ENCODE results near the gene OR6K2.

Gene OR6K2

DNA sequence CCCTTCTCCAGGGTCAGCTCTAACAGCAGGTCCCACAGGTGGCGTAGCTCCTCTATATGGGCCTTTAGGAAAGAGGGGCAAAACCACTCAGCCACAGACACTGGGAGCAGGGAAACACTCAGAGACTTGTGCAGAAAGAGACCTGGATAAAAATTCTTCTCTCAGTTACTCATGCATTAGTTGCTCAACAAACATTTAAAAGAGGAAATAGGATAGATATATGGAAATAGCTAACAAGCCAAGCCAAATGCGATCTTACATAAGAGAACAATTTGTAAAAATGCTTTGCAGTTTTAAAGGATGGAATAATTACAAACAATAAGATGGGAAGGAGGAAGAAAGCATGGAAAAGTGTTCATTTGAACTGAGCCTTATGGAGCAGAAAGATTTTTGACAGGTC, 18.8 kb downstream of the OR6K2 start:
- no peak for DNase-seq

DNA sequence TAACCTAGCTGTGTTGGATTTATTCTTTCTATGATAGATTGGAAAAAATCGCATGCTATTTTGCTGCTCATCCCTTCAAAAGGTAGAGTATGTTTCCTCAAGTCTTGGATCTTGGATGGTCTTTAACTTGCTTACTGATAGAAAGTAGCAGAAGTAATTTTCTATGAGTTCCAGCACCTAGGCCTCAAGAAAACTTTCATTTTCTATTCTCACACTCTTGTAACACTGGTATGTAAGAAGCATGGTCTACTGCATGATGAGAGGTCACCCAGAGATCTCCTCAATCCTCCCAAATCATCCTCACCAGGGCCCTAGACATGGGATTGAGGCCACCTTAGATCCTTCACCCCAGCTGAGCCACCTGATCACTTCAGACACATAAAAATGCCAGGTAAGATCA, 21.2 kb downstream of the OR6K2 start:
- DNase-seq: no peak

DNA sequence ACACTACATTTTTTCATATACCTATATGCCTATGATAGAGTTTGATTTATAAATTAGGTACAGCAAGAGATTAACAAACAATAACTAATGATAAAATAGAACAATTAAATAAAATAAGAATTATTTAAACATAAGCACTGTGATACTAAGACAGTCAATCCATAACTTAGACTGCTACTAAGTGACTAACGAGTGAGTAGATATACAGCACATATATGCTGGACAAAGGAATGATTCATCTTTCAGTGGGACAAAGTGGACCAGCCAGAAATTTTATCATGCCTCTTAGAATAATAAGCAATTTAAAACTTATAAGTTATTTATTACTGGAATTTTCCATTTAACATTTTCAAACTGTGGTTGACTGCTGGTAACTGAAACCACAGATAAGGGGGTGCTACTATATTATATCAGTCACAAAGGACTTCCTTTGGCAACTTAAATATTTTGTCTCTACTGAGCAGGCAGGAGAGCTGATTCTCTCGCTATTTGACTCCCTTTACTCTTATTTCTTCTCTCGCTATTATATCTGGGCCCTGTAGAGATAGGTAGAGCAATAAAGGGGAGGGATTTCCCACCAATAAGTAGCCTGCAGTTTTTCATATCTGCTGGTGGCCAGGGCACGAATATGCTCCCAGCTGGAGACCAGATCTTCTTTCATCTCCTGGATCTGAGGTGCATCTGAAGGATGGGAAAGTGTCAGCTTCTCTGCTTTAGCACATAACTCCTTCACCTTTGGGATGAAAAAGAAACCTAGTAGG, 24.7 kb downstream of the OR6K2 start:
- no peak for DNase-seq

DNA sequence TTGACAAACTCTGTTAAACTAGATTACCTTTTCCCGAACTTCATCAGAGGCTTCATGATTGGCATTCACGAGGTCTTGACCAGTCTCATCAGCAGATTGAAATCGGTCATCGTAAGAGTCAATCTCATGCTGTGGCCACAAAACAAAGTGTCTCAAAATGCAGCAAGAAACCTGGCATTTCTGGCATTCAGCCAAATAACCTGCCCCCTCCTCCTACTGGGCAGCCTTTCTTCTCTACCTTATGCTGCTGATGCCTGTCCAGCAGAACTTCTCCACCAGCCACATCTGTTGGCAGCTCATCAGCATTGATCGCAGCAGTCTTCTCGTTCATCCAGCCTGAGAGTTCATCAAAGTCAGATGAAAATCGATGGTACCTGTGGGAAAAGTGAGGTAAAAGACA, 26.1 kb downstream of the OR6K2 start:
- DNase-seq: no peak

DNA sequence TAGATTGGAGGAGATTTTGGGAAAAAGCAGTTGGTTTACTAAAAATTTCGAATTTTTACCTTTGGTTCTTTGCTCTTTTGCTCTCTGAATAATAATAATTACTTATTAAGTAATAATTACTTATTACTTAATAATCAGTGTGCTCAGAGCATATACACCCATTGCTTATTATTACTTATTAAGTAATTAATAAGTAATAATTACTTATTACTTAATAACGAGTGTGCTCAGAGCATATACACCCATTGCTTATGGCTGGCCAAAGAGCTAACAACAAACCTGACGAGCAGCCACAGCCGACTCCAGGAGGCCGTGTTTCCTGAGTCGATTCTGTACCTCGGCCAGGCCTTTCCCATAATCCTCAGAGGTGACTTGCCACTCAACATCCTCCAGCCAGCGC, 34.4 kb downstream of the OR6K2 start:
- DNase-seq: no peak

DNA sequence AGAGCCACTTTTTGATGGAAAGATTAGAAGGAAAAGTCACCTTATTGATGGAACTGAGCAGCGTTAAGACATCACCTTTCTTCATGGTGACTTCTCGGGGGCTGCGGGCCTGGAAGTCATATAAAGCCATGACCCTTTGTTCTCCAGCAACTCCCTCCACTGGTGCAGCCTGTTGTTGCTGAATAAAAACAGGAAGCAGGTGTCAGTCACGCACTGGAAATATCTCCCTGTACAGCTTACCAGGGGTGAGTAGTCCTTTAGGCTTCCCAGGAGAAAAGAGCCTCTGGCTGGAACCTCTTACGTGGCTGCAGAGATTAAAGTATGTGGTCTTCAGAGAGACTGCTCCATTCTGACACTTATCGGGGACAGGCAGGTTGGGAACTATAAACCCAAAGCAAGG, 45.9 kb downstream of the OR6K2 start:
- DNase-seq: no peak

DNA sequence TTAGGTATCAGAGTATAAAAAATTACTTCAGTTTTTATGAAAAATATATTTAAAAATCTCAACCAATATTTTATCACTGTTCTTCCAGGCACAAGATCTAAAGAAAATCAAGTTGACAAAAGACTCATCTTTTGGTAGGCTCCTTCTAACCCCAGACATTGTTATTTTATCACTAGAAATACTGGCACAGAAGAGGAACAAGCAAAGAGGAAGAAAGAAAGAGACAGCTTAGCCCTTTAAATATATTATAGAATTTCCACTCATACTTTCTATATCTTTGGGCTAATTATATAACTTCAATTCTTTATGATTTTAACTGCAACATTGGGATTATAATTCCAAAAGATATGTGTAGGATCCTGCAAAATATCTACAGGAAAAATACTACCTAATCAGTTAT, 46.4 kb downstream of the OR6K2 start:
- DNase-seq: no peak

DNA sequence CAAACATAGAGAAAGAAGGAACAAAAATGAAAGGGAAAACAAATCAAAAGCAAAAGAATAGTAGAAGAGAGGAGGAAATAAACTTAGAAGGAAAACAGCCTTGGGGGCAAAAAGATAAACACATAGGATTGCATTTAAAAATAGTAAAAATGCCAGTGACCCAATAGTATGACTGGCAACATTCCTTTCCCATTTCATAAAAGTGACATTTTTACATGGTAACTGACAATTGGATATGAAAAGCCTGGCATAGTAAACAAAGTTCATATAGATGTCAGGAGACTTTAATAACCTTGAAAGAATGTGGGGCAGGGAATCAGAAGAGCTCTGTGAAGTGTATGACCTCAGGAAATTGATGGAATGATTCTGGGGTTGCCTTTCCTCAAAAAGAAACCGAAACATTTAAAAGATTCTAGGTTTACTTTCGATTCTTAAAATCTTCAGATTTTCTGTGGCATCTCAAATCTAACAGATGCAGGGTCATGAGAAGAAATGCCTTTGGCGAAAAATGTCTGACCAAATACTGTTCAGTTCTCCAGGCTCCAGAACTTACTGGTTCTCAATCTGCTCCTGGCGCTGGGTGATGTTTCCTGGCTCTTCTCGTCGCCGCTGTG, 47.6 kb downstream of the OR6K2 start:
- DNase-seq: no peak

Measured in NCI-H345 (cell line).